AG09319 (cell line): ENCODE data around the gene ZNF570.
A peak's percentile ranks its signal among the peaks of the same experiment; 100 is the strongest.

ENCODE experiments used
- DNase-seq: peaks from one replicate; pipeline ENCODE4 v3.0.0-alpha.2; 2010; ENCODE audit warnings: low read depth; ENCODE audit errors: extremely low read depth
- TF ChIP-seq, protein P1 (sequence below): IDR thresholded peaks from 2 replicates; pipeline ENCODE4 v1.5.1; 2011; ENCODE audit warnings: low read depth, mild to moderate bottlenecking, inconsistent platforms, low read length, moderate library complexity

ZNF570 gene

DNA sequence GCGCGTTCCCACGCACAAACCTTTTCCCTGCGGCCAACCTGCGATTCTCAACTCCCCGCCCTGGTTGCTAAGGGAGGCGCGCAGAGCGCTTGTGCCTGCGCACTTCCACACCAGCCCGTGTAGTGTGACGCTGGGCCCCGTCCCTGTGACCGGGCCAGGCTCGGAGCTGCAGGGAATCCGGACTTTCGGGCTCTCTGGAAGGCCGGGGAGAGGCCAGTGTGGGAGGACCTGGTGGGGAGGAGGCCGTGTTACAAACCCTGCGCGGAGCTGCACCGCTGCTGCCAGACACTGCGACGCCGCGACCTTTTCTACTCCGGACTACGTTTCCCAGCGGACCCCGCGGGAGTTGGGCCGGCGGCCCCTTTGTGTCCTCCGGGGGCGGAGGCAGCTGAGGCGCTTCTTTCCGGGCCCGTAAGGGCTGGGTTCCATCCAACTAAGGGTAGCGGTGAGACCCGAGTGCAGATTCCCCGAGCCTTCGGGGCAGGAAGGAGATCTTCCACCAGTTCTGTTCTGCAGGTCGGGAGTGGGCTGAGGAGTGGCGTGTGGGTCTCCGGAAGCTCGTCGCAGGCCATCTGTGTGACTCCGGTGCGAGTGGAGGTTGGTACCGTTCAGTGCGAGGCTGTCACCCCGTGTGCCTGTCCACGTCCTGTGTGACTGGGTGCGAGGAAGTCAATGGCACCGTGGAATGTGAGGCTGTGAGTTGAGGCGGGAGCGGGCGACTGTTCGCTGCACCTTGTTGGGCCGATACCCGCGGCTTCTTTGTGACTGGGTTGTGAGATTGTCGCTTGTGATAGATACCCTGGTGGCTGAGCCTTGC, at the start of gene ZNF570:
ZNF570 (plus strand) TSS at position 396 of the 817 bp plus-strand sequence. CDS start 999 bp downstream, outside the sequence.
- TF ChIP-seq, protein P1, sequence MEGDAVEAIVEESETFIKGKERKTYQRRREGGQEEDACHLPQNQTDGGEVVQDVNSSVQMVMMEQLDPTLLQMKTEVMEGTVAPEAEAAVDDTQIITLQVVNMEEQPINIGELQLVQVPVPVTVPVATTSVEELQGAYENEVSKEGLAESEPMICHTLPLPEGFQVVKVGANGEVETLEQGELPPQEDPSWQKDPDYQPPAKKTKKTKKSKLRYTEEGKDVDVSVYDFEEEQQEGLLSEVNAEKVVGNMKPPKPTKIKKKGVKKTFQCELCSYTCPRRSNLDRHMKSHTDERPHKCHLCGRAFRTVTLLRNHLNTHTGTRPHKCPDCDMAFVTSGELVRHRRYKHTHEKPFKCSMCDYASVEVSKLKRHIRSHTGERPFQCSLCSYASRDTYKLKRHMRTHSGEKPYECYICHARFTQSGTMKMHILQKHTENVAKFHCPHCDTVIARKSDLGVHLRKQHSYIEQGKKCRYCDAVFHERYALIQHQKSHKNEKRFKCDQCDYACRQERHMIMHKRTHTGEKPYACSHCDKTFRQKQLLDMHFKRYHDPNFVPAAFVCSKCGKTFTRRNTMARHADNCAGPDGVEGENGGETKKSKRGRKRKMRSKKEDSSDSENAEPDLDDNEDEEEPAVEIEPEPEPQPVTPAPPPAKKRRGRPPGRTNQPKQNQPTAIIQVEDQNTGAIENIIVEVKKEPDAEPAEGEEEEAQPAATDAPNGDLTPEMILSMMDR: no peak
- peak; percentile 58 for DNase-seq

DNA sequence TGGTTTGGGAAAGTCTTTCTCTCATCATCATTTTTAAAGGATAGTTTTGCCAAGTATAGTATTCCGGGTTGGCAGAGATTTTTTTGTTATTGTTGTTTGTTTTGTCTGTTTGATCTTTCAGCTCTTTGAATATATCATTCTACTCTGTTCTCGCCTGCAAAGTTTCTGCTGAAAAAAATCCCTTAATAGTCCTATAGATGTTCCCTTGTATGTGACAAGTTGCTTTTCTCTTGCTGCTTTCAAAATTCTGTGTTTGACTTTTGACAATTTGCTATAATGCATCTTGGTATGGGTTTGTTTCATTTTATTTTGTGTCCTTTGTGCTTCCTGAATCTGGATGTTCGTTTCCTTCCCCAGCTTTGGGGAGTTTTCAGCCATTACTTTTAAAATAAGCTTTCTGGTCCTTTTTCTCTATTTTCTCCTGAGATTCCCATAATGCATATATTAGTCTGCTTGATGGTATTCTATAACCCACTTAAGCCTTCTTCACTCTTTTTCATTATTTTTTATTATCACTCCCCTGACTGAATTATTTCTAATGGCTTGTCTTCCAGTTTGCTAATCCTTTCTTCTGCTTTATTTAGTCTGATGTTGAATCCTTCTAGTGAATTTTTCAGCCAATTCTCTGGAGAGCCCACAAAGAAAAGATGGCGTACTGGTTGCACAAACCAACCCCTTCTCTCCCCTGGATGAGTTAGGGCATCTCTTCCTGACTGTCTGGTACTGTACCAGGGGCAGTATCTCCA, 16.5 kb upstream of the ZNF570 start:
- TF ChIP-seq, protein P1: no peak
- DNase-seq: no peak

DNA sequence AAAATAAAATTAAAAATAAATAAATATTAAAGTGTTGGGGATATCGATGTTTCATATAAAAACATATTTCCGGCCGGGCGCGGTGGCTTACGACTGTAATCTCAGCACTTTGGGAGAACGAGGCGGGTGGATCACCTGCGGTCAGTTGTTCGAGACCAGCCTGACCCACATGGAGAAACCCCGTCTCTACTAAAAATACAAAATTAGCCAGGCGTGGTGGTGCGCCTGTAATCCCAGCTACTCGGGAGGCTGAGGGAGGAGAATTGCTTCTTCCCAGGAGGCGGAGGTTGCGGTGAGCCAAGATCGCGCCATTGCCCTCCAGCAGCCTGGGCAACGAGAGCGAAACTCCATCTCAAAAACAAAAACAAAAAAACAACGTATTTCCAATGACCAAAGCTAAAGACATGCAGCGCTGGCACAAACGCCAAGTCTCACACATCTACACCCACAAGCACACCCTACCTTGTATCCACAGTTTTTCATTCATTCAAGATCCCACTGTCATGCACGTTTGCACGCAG, 2.8 kb upstream of the ZNF570 start:
- DNase-seq: no peak
- TF ChIP-seq, protein P1: no peak

DNA sequence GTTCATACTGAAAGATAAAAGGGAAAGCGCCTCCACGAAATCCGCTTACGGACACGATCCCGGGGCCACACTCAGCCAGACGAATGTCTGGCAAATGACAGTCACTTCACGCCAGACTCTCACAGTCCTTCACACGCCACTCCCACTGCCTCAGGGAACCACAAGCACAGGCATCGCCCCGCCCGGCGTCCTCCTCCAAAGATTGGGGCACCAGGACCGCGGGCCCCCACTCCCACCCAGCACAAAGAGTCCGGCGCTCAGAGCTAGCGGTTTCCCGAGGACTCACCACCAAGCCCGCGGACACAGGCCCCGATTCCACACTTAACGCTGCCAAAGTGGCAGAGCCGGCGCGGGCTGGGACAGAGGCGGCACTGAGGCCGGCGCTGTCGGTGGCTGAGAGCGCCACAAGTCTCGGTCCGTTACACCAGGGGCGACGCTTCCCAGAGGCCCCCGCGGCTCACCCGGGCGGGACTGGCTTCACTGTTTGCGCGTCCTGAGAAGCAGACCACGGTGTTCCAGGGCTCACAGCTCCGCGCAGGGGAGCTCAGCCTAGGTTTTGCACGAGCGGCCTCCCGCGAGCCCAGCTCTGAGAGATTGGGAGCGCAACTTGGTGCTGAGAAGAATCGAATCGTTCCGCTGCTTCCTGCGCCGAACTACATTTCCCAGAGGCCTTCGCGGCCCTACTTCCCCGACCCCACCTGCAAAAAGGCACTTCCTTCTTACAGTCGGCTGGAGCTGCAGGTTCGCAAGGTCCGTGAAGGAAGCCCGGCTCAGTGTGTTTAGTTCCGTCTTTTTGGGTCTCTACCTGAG, 2.2 kb upstream of the ZNF570 start, which contains the start of gene ZNF569:
ZNF569 (minus strand) TSS at position 647 of the 810 bp plus-strand sequence. CDS start 22,523 bp downstream, outside the sequence.
- peak; percentile 81 for DNase-seq
- TF ChIP-seq, protein P1: no peak

DNA sequence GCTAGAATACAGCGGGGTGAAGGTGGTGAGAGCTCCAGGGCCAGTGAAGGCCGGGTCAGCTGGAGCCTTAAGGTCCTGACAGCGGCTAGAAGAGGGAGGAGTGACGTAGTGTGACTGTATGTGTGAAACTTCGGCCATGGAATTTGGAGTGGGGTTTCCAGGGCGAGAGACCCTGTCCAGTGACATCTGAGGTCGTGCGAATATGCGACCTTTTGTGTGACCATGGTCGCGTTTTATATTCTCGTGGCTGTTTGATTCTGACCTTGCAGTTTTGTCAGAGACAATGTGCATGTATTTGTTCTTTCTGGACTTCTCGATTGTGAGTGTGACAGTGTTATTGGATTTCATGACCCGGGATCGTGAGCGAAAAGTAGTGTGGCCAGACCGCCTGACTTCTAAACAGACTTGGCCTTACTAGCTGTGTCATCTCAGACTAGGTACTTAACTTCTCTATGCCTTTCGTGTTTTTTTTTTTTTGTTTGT, 1.5 kb upstream of the ZNF570 start:
- TF ChIP-seq, protein P1: no peak

DNA sequence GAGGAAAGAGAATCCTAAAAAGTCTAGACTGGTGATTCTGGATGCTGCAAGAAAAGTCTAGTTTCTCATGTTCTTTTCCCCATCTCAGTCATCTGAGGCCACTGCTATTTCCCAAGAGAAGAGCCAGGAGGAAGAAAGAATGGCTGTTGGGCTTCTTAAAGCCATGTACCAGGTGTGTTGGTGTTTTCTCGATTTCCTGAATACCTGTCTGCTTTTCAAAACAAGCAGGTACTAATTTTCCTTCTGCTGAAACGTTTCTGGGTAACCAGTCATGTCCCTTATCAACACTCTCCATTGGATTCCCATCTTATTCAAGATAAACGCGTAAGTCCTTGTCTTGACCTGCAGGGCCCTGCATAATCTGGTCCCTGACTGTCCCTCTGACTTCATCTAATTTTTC, 1.1 kb downstream of the ZNF570 start:
- TF ChIP-seq, protein P1: no peak
- DNase-seq: no peak

More for the DNA sequence above, 1.5 kb upstream of the ZNF570 start:
- no peak for DNase-seq
